ENCODE data around the gene KAZN. TPM values are rescaled to one million over a fixed set of nuclear protein-coding genes. Genes with fewer than 3 reads are reported as not detected.

The KAZN gene
- total RNA-seq, 1 donor from 2014 or later, result 9.4 TPM

- Mint-ChIP-seq H3K27ac (ENCODE audit: unreplicated experiment) (no peak overlapping the region), H3K9me3 (ENCODE audit: unreplicated experiment) (no peaks in the 10 kb centered on the region), H3K27me3 (ENCODE audit: low read depth, unreplicated experiment) (peaks cover 39% of the 10 kb centered on the region), H3K36me3 (ENCODE audit: low read depth, unreplicated experiment) (no peaks in the 10 kb centered on the region), H3K4me1 (ENCODE audit: low read depth, unreplicated experiment) (no peaks in the 10 kb centered on the region), H3K4me3 (ENCODE audit: unreplicated experiment) (no peak overlapping the region)
- DNase-seq (ENCODE audit: low read depth), result no peak
- H3K4me3 ChIP-seq (ENCODE audit: insufficient read depth, low read depth, low read length), result no peak overlapping the region
- no peaks in the 10 kb centered on the region for H3K4me1 ChIP-seq (ENCODE audit: insufficient read depth, low read length)
- no peak overlapping the region for H3K4me2 ChIP-seq (ENCODE audit: low read length)
- no peak for TF ChIP-seq CTCF (IDR thresholded peaks at IDR 0.05; ENCODE audit: insufficient read depth, low read depth, low read length)
- TF ChIP-seq EZH2 (IDR thresholded peaks at IDR 0.05; ENCODE audit: insufficient read depth, low read length), result no peak
- no peaks in the 10 kb centered on the region for H3K79me2 ChIP-seq (ENCODE audit: insufficient read depth, low read length)
- no peak overlapping the region for H3K9ac ChIP-seq (ENCODE audit: low read length)
- H2AFZ ChIP-seq (ENCODE audit: low read depth, low read length), result no peak overlapping the region
- no peak for FAIRE-seq
- H3K9me3 ChIP-seq (ENCODE audit: insufficient read depth, low read depth, low read length), result no peaks in the 10 kb centered on the region
- no peak overlapping the region for H3K27ac ChIP-seq (ENCODE audit: low read depth, low read length)
- H3K27me3 ChIP-seq (ENCODE audit: insufficient read depth, low read length), result no peaks in the 10 kb centered on the region
- no peaks in the 10 kb centered on the region for H4K20me1 ChIP-seq (ENCODE audit: insufficient read depth, low read length)
- H3K36me3 ChIP-seq (ENCODE audit: insufficient read depth, low read length), result no peaks in the 10 kb centered on the region
Observed at GRCh38 chr1:15077384-15077783, 478.9 kb downstream of the KAZN start.

GRCh38 chr1:15080328-15081007, 482.0 kb downstream of the KAZN start:
- no peak overlapping the region for H3K4me3 ChIP-seq (ENCODE audit: insufficient read depth, low read depth, low read length)
- no peaks in the 10 kb centered on the region for H4K20me1 ChIP-seq (ENCODE audit: insufficient read depth, low read length)
- H3K79me2 ChIP-seq (ENCODE audit: insufficient read depth, low read length), result no peaks in the 10 kb centered on the region
- Mint-ChIP-seq H3K4me3 (ENCODE audit: unreplicated experiment) (no peak overlapping the region), H3K27me3 (ENCODE audit: low read depth, unreplicated experiment) (peaks cover 26% of the 10 kb centered on the region), H3K4me1 (ENCODE audit: low read depth, unreplicated experiment) (peaks cover 2% of the 10 kb centered on the region), H3K36me3 (ENCODE audit: low read depth, unreplicated experiment) (no peaks in the 10 kb centered on the region), H3K9me3 (ENCODE audit: unreplicated experiment) (no peaks in the 10 kb centered on the region), H3K27ac (ENCODE audit: unreplicated experiment) (no peak overlapping the region)
- no peak for TF ChIP-seq CTCF (IDR thresholded peaks at IDR 0.05; ENCODE audit: insufficient read depth, low read depth, low read length)
- TF ChIP-seq EZH2 (IDR thresholded peaks at IDR 0.05; ENCODE audit: insufficient read depth, low read length), result no peak
- H2AFZ ChIP-seq (ENCODE audit: low read depth, low read length), result no peak overlapping the region
- H3K27me3 ChIP-seq (ENCODE audit: insufficient read depth, low read length), result no peaks in the 10 kb centered on the region
- no peaks in the 10 kb centered on the region for H3K36me3 ChIP-seq (ENCODE audit: insufficient read depth, low read length)
- H3K27ac ChIP-seq (ENCODE audit: low read depth, low read length), result no peak overlapping the region
- no peak overlapping the region for H3K4me2 ChIP-seq (ENCODE audit: low read length)
- FAIRE-seq (no peak), DNase-seq (ENCODE audit: low read depth) (no peak)
- no peaks in the 10 kb centered on the region for H3K9me3 ChIP-seq (ENCODE audit: insufficient read depth, low read depth, low read length)
- no peaks in the 10 kb centered on the region for H3K4me1 ChIP-seq (ENCODE audit: insufficient read depth, low read length)
- H3K9ac ChIP-seq (ENCODE audit: low read length), result no peak overlapping the region

GRCh38 chr1:15081102-15081501, 482.6 kb downstream of the KAZN start:
- no peak overlapping the region for H3K4me3 ChIP-seq (ENCODE audit: insufficient read depth, low read depth, low read length)
- H3K36me3 ChIP-seq (ENCODE audit: insufficient read depth, low read length), result no peaks in the 10 kb centered on the region
- Mint-ChIP-seq H3K27ac (ENCODE audit: unreplicated experiment) (no peak overlapping the region), H3K4me3 (ENCODE audit: unreplicated experiment) (no peak overlapping the region), H3K4me1 (ENCODE audit: low read depth, unreplicated experiment) (peaks cover 2% of the 10 kb centered on the region), H3K9me3 (ENCODE audit: unreplicated experiment) (no peaks in the 10 kb centered on the region), H3K27me3 (ENCODE audit: low read depth, unreplicated experiment) (peaks cover 21% of the 10 kb centered on the region), H3K36me3 (ENCODE audit: low read depth, unreplicated experiment) (no peaks in the 10 kb centered on the region)
- no peaks in the 10 kb centered on the region for H4K20me1 ChIP-seq (ENCODE audit: insufficient read depth, low read length)
- no peak overlapping the region for H3K27ac ChIP-seq (ENCODE audit: low read depth, low read length)
- no peak overlapping the region for H2AFZ ChIP-seq (ENCODE audit: low read depth, low read length)
- DNase-seq (ENCODE audit: low read depth) (no peak), FAIRE-seq (no peak)
- no peak for TF ChIP-seq CTCF (IDR thresholded peaks at IDR 0.05; ENCODE audit: insufficient read depth, low read depth, low read length)
- no peak for TF ChIP-seq EZH2 (IDR thresholded peaks at IDR 0.05; ENCODE audit: insufficient read depth, low read length)
- H3K4me2 ChIP-seq (ENCODE audit: low read length), result no peak overlapping the region
- H3K9me3 ChIP-seq (ENCODE audit: insufficient read depth, low read depth, low read length), result no peaks in the 10 kb centered on the region
- no peaks in the 10 kb centered on the region for H3K27me3 ChIP-seq (ENCODE audit: insufficient read depth, low read length)
- H3K9ac ChIP-seq (ENCODE audit: low read length), result no peak overlapping the region
- no peaks in the 10 kb centered on the region for H3K4me1 ChIP-seq (ENCODE audit: insufficient read depth, low read length)
- no peaks in the 10 kb centered on the region for H3K79me2 ChIP-seq (ENCODE audit: insufficient read depth, low read length)
